GM18519 (cell line): ENCODE data around the gene GPHN.
"Not testable (repeated sequence)": the region's sequence is repeated elsewhere in the genome, so short reads cannot be mapped to it uniquely, and the experiment has no call there.

Experiments
- ATAC-seq: cut with Tn5 transposase; IDR thresholded peaks from one replicate; pipeline ENCODE4 v1.9.1; 2021; ENCODE audit warnings: mild to moderate bottlenecking, moderate library complexity; ENCODE audit not compliant: unreplicated experiment, low FRiP score

The GPHN gene

GRCh38 chr14:66498311-66498710, 9.6 kb upstream of the GPHN start:
- no peak for ATAC-seq

DNA sequence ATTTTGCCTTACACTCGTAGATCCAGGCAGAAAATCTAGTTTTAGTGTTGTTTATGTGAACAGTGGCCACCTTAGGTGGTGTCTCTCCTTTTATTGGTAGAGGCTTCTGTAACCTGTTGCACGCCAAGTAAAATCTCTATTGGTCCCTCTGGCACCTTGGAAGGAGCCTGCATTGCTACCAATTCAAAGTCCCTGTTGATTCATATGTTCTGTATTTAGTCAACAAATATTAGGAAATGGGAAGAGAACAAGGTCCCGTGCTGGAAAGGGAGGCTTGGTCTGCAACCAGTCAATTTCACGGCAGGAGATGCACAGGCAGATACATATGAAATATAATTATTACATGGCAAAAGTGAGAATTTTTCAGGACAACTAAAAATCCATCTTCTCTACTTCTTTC, 6.4 kb upstream of the GPHN start:
- ATAC-seq, result no peak

GRCh38 chr14:66502836-66503235, 5.1 kb upstream of the GPHN start:
- not testable (repeated sequence) for ATAC-seq

GRCh38 chr14:66503532-66503931, 4.4 kb upstream of the GPHN start:
- no peak for ATAC-seq

DNA sequence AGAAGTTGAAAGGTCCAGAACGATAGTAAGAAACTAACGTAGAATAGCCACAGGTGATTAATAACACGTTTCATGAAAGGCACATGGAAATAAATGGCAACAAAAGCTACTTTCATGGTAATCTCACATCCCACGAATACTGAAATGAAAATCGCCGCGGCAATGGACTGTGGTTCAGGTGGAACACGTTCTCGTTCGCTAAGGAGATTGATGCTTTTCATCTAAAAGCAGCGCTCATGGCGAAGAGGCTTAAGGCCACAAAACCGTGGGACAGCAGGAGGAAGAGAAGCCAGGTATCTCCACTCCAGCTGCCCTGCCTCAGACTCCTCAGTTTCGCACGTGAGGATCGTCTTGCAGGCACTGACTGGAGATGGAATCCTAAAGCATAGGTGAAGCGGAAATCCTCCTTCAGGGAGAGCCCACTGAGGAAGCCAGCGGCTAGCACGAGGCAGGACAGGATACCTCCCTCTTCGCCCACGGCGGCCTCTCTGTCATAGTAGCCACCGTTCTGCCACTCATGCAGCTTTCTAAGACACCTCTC, 696 bp upstream of the GPHN start:
- ATAC-seq, result peak; percentile 5

DNA sequence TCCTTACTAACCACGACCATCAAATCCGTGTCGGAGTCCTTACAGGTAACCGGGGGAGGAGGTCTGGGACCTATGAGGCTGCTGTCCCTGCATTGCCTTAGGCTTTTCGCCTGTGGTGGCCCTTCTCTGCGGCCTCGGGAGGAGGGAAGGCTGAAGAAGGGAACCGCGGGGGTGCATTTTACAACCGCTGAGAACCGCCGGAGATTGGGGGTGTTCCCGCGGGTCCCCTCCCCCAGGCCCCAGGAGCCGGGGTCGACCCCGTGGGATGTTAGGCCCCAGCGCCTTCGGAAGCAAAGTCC, 549 bp downstream of the GPHN start:
- no peak for ATAC-seq

- ATAC-seq, result no peak
These were observed 1.1 kb downstream of the GPHN start for GRCh38 chr14:66508846-66509621.

- no peak for ATAC-seq
These were observed 1.9 kb downstream of the GPHN start for GRCh38 chr14:66509874-66510273.

DNA sequence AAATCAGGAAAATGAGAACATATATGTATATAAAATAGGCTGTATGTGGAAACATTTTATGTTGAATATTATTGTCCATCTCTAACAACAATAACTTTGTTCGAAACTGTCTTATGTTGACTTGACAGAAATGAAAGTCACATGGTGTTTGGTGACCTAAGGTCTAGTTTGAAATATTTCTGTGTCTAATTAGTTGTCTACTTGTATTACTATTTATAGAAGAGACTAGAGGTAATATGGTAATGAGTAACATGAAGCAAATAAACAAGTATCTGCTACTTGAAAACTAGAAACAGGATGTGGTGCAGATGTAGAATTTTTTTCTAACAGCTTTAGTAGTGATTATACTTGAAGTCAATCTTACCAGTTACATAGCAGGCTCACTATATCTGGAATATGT, 3.9 kb downstream of the GPHN start:
- no peak for ATAC-seq

GRCh38 chr14:66514213-66514612, 6.3 kb downstream of the GPHN start:
- no peak for ATAC-seq

DNA sequence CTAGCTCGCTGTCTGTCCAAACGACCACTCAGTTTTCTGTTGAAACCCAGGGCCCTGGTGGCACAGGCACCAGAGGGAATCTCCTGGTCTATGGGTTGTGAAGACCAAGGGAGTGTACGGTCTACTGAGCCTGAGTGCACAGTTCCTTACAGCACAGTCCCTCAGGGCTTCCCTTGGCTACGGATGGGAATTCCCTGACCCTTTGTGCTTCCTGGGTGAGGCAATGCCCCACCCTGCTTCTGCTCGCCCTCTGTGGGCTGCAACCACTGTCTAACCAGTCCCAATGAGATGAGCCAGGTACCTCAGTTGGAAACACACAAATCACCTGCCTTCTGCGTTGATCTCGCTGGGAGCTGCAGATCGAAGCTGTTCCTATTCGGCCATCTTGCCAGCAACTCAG, 22.6 kb downstream of the GPHN start:
- ATAC-seq, result no peak

- ATAC-seq, result no peak
These were observed 31.1 kb downstream of the GPHN start for GRCh38 chr14:66539034-66539433.

DNA sequence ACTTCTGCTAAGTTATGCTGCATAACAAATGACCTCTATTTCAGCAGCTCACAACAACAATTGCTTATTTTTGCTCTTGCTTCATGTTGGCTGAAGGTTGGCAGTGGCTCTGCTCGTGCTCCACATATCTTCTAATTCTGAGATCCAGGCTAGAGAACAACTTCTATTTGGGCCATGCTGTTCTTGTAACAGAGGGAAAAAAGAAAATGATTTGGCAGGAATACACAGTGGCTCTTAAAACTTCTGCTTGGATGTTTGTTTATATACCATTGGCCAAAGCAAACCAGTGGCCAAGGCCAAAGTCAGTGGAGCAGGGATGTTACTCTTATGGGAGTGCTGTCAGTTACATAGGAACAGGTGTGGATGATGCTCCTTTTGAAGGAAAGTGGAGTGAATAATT, 32.1 kb downstream of the GPHN start:
- ATAC-seq, result no peak

DNA sequence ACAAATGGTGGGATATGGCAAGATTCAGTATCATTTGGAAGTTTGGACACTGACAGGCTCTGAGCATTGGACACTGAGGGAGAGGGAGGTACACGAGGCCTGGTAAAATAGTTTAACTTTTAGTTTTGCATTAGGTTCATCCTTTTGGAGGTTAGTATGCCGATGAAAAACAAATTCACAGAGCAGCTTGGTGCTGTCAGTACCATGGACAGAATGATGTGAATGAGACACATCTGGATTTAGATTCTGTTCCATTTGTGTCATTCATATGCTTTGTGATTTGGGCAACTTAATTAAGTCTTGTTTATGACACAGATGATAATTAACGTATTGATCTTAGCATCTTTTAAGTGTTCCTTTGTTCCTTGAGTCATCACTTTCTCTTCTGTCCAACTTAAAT, 33.7 kb downstream of the GPHN start:
- no peak for ATAC-seq

DNA sequence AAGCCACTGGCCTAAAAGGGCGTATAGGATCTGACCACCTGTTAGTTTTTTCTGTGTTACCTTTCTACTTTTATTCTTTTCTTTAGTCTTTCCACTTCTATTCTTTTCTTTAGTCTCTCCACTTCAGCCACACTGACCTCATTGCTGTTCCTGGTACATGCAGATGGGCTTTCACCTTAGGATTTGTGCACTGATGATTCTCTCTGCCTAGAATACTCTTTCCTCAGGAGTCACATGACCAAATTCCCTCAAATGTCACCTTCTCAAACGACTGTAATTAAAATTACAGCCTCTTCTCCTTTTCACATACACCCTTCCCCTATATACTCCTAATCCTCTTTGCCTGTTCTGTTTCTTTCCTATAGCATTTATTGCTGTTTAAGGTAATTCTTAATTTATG, 36.0 kb downstream of the GPHN start:
- ATAC-seq, result no peak

DNA sequence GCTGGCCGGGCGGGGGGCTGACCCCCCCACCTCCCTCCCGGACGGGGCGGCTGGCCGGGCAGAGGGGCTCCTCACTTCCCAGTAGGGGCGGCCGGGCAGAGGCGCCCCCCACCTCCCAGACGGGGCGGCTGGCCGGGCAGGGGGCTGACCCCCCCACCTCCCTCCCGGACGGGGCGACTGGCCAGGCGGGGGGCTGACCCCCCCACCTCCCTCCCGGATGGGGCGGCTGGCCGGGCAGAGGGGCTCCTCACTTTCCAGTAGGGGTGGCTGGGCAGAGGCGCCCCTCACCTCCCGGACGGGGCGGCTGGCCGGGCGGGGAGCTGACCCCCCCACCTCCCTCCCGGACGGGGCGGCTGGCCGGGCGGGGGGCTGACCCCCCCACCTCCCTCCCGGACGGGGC, 37.2 kb downstream of the GPHN start:
- ATAC-seq, result not testable (repeated sequence)

DNA sequence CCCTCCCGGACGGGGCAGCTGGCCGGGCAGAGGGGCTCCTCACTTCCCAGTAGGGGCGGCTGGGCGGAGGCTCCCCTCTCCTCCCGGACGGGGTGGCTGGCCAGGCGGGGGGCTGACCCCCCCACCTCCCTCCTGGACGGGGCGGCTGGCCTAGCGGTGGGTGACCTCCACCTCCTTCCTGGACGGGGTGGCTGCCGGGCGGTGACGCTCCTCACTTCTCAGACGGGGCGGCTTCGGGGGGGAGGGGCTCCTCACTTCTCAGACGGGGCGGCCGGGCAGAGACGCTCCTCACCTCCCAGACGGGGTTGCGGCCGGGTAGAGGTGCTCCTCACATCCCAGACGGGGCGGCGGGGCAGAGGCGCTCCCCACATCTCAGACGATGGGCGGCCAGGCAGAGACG, 37.8 kb downstream of the GPHN start:
- ATAC-seq, result not testable (repeated sequence)

DNA sequence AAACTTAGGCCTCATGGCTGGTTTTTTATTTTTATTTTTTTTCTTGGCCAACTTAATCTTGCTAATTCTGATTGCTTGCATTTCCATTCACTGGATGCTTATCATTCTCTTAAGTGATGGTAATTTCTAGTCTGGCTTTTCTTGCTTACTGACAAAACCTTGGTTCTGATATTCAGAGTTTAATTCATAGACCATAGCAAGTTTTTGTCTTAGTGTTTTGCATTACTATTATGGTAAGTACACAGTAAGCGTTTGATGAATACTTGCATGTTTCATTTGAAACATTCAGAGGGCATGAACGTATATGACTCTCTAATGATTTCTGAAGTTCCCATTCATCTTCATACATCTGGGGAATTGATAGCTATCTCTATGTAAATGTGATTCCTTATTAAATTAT, 55.8 kb downstream of the GPHN start:
- no peak for ATAC-seq

GRCh38 chr14:66568220-66568619, 60.3 kb downstream of the GPHN start:
- no peak for ATAC-seq

DNA sequence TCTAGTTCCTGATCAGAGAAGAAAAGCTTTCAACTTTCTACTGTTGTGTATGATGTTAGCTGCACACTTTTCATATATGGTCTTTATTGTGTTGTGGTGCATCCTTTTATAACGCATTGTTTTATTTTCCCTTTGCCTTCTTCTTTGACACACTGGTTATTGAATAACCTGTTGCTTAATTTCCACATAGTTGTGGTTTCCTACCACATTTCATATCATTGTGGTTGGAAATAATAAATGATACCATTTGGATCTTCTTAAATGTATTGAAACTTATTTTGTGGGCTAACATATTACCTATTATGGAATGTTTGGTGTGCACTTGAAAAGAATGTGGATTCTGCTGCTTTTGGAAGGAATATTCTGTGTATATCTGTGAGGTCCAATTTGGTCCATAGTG, 64.9 kb downstream of the GPHN start:
- ATAC-seq, result no peak

DNA sequence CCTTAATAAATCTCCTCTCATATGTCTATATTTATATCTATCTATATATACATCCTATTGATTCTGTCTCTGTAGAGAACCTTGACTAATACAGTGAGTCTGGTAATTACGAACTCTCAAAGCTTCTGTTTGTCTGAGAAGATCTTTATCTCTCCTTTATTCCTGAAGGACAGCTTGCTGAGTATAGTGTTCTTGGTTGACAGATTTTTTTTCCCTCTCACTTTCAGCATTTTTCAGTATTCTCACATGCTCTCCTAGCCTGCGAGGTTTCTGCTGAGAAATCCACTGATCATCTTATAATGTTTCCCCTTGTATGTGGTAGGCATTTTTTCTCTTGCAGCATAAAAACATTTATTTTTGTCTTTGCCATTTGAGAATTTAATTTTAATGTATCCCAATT, 67.1 kb downstream of the GPHN start:
- ATAC-seq, result no peak

GRCh38 chr14:66575939-66576338, 68.0 kb downstream of the GPHN start:
- no peak for ATAC-seq

DNA sequence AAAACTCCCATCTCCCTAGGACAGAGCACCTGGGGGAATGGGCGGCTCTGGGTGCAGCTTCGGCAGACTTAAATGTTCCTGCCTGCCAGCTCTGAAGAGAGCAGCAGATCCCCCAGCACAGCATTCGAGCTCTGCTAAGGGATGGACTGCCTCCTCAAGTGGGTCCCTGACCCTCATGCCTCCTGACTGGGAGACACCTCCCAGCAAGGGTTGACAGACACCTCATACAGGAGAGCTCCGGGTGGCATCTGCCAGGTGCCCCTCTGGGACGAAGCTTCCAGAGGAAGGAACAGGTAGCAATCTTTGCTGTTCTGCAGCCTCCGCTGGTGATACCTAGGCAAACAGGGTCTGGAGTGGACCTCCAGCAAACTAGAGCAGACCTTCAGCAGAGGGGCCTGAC, 79.8 kb downstream of the GPHN start:
- ATAC-seq, result not testable (repeated sequence)
